OCI-LY1 (cell line): ENCODE measurements around the gene SLC9A6.

Source experiments
- EZH2 ChIP-seq: fragments of 200-600 bp; sonication (generic), shearing (Covaris generic); IDR thresholded peaks from 2 replicates; pipeline ENCODE4 v1.8.0; 2017; ENCODE audit warnings: borderline replicate concordance, mixed run types, mild to moderate bottlenecking, antibody characterized with exemption, low read length, moderate library complexity, mixed read lengths
- TF ChIP-seq, protein P1 (sequence below): fragments of 200-600 bp; sonication (generic), shearing (Covaris generic); IDR thresholded peaks from 2 replicates; pipeline ENCODE4 v1.5.1; 2017; ENCODE audit warnings: mild to moderate bottlenecking, antibody characterized with exemption, low read length, moderate library complexity, mixed read lengths

DNA sequence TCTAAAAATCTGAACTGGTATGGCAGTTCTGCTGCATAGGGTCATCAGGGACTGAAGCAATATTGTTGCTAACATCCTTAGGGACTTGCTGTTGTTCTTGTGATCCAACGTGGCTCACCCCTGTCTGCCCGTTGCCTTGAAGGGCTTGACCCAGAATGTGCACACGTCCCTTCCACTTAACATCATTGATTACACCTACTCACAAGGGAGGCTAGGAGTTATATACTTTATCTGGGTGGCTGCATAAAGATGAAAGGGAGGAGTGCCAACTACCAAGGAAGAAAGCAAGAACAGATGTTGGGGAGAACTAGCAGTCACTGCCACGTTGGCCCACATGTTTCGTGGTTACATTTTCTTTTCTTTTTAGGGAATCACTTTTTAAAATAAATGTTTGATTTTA lies 34.0 kb downstream of the SLC9A6 start:
- TF ChIP-seq, protein P1, sequence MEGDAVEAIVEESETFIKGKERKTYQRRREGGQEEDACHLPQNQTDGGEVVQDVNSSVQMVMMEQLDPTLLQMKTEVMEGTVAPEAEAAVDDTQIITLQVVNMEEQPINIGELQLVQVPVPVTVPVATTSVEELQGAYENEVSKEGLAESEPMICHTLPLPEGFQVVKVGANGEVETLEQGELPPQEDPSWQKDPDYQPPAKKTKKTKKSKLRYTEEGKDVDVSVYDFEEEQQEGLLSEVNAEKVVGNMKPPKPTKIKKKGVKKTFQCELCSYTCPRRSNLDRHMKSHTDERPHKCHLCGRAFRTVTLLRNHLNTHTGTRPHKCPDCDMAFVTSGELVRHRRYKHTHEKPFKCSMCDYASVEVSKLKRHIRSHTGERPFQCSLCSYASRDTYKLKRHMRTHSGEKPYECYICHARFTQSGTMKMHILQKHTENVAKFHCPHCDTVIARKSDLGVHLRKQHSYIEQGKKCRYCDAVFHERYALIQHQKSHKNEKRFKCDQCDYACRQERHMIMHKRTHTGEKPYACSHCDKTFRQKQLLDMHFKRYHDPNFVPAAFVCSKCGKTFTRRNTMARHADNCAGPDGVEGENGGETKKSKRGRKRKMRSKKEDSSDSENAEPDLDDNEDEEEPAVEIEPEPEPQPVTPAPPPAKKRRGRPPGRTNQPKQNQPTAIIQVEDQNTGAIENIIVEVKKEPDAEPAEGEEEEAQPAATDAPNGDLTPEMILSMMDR: no peak
- TF ChIP-seq EZH2: no peak
